HEK293T (cell line): ENCODE data around the gene TCF19.

Experiments
- CTCF ChIA-PET: fragments of 350-600 bp; formaldehyde crosslinking; extraction: SDS; loops from one replicate; lab custom pipeline; 2021; ENCODE audit warnings: antibody characterized with exemption, inconsistent platforms; lab: Yijun Ruan, JAX
- POLR2A ChIA-PET: fragments of 350-600 bp; formaldehyde crosslinking; extraction: SDS; loops from one replicate; lab custom pipeline; 2020; ENCODE audit warnings: antibody characterized with exemption, inconsistent platforms; lab: Yijun Ruan, JAX
- DNase-seq: peaks from one replicate; pipeline ENCODE4 v3.0.0; 2012; ENCODE audit warnings: mixed read lengths; ENCODE audit errors: extremely low spot score
- ARNT ChIP-seq: fragments of 450-650 bp; IDR thresholded peaks from 2 replicates; pipeline ENCODE4 v1.6.1; 2017; ENCODE audit warnings: mild to moderate bottlenecking
- BHLHE40 ChIP-seq: fragments of 450-650 bp; IDR thresholded peaks from 2 replicates; pipeline ENCODE4 v1.6.1; 2016; ENCODE audit warnings: mild to moderate bottlenecking, moderate library complexity, borderline replicate concordance
- CTBP1 ChIP-seq: fragments of 450-650 bp; IDR thresholded peaks from 2 replicates; pipeline ENCODE4 v1.6.1; 2016; ENCODE audit warnings: borderline replicate concordance
- ELF4 ChIP-seq: fragments of 450-650 bp; IDR thresholded peaks from 2 replicates; pipeline ENCODE4 v1.6.1; 2017; ENCODE audit warnings: antibody characterized with exemption
- FOXA1 ChIP-seq: fragments of 450-650 bp; IDR thresholded peaks from 2 replicates; pipeline ENCODE4 v1.6.1; 2016; ENCODE audit warnings: mild to moderate bottlenecking
- FOXK2 ChIP-seq: fragments of 450-650 bp; IDR thresholded peaks from 2 replicates; pipeline ENCODE4 v1.6.1; 2016; ENCODE audit warnings: mild to moderate bottlenecking
- FOXM1 ChIP-seq: fragments of 450-650 bp; IDR thresholded peaks from 2 replicates; pipeline ENCODE4 v1.6.1; 2017; ENCODE audit warnings: mild to moderate bottlenecking, borderline replicate concordance
- HDGF ChIP-seq: fragments of 450-650 bp; IDR thresholded peaks from 2 replicates; pipeline ENCODE4 v1.6.1; 2017; ENCODE audit warnings: antibody characterized with exemption, borderline replicate concordance
- L3MBTL2 ChIP-seq: fragments of 450-650 bp; conservative IDR thresholded peaks from 2 replicates; pipeline ENCODE4 v1.6.1; 2016; ENCODE audit warnings: mild to moderate bottlenecking
- LEF1 ChIP-seq: fragments of 450-650 bp; IDR thresholded peaks from 2 replicates; pipeline ENCODE4 v1.6.1; 2017; ENCODE audit warnings: mild to moderate bottlenecking, borderline replicate concordance
- NFRKB ChIP-seq: fragments of 450-650 bp; IDR thresholded peaks from 2 replicates; pipeline ENCODE4 v1.6.1; 2016; ENCODE audit warnings: mild to moderate bottlenecking, moderate library complexity
- SP1 ChIP-seq: fragments of 450-650 bp; IDR thresholded peaks from 2 replicates; pipeline ENCODE4 v1.6.1; 2017
- SUZ12 ChIP-seq: fragments of 450-650 bp; IDR thresholded peaks from 2 replicates; pipeline ENCODE4 v1.6.1; 2016; ENCODE audit warnings: mild to moderate bottlenecking
- TARDBP ChIP-seq: fragments of 450-650 bp; IDR thresholded peaks from 2 replicates; pipeline ENCODE4 v1.6.1; 2016
- ZNF384 ChIP-seq: fragments of 450-650 bp; IDR thresholded peaks from 2 replicates; pipeline ENCODE4 v1.6.1; 2016
- TF ChIP-seq, protein P1 (sequence below): fragments of 450-650 bp; IDR thresholded peaks from 2 replicates; pipeline ENCODE4 v1.6.1; 2016

Gene TCF19

DNA sequence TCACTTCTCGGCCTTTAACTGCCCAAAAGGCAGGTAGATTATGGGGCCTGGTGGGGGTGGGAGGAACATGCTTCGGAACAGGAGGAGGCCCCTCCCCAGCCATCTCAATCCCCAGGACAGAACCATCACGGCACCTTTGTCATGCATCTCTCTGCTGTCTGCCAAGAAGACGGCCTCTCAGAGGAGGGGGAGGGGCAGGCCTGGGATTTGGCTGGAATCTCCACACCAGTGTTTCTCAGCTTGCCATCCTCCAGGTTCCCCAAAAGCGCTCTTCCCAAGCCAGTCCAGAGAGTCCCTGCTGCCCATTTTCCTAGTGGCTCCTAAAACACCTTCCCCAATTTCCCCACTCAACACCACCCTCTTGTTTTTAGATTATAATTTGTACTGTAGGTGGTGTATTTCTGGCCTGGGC lies 14.6 kb downstream of the TCF19 start:
- DNase-seq: no peak
- CTCF ChIA-PET: no interaction called here
- TF ChIP-seq NFRKB (no peak), SUZ12 (no peak), ZNF384 (no peak), FOXM1 (no peak), LEF1 (no peak), SP1 (no peak)
- POLR2A ChIA-PET: no interaction called here

DNA sequence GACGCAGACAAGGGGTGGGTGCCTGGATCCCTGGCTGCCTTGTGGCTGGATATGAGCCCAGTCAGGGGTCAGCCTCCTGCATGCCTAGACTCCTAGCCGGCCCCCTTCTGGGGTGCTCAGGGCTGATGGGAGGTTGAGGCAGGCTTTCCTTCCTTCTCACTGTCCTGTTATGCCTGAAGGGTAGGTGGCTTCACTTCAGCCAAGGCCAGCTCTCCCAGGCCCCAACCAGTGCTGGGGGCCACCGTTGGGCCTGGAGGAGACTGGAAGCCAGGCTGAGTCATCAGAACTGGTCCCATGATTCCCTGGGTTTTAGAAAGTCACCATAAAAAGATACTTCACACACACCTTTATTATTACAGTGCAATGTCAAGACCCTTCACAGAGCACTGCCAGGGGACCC lies 15.0 kb downstream of the TCF19 start:
- ChIA-PET POLR2A (interaction anchor here (0.9 kb wide), 1 partner anchor 15 kb away, joined by 4 read pairs; the partner anchor contains the start of gene TCF19), CTCF (no interaction called here)
- DNase-seq: no peak
- TF ChIP-seq SP1 (no peak), ARNT (no peak), FOXM1 (no peak), NFRKB (no peak), TARDBP (no peak), HDGF (no peak), L3MBTL2 (no peak), FOXA1 (no peak)
- TF ChIP-seq, protein P1, sequence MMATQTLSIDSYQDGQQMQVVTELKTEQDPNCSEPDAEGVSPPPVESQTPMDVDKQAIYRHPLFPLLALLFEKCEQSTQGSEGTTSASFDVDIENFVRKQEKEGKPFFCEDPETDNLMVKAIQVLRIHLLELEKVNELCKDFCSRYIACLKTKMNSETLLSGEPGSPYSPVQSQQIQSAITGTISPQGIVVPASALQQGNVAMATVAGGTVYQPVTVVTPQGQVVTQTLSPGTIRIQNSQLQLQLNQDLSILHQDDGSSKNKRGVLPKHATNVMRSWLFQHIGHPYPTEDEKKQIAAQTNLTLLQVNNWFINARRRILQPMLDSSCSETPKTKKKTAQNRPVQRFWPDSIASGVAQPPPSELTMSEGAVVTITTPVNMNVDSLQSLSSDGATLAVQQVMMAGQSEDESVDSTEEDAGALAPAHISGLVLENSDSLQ: no peak

DNA sequence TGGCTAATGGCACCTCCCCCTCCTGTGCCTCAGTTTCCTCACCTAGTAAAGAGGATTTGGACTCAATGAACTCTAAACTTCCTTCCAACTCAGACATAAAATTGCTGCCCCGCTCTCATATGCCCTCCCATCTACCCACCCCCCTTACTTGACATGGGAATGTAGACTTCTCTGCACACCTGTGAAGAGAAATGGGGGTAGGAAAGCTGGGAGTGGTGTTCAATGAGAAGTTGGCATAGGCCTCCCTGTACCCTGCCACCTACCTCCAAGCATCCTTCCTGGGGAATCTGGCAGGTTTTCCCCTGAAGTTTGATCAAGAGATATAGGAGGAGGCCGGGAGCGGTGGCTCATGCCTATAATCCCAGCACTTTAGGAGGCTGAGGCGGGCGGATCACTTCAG lies 16.0 kb downstream of the TCF19 start:
- DNase-seq: no peak
- TF ChIP-seq LEF1 (no peak), FOXK2 (no peak), NFRKB (no peak), ELF4 (no peak), FOXM1 (no peak), BHLHE40 (no peak), L3MBTL2 (no peak), FOXA1 (no peak), ZNF384 (no peak)
- ChIA-PET CTCF (no interaction called here), POLR2A (interaction anchor here (0.9 to 1.8 kb wide), 2 partner anchors 16 kb away, joined by 4 to 7 read pairs; partner anchors contain the start of gene TCF19)

GRCh38 chr6:31175971-31176370 lies 17.6 kb downstream of the TCF19 start:
- TF ChIP-seq ARNT (no peak), LEF1 (no peak), L3MBTL2 (no peak), FOXM1 (no peak), SP1 (no peak)
- TF ChIP-seq, protein P1: no peak
- CTCF ChIA-PET: no interaction called here
- DNase-seq: no peak
- POLR2A ChIA-PET: interaction anchor here (1.0 to 1.8 kb wide), 2 partner anchors 18 to 287 kb away, joined by 3 to 7 read pairs; partner anchors contain the start of gene TCF19

DNA sequence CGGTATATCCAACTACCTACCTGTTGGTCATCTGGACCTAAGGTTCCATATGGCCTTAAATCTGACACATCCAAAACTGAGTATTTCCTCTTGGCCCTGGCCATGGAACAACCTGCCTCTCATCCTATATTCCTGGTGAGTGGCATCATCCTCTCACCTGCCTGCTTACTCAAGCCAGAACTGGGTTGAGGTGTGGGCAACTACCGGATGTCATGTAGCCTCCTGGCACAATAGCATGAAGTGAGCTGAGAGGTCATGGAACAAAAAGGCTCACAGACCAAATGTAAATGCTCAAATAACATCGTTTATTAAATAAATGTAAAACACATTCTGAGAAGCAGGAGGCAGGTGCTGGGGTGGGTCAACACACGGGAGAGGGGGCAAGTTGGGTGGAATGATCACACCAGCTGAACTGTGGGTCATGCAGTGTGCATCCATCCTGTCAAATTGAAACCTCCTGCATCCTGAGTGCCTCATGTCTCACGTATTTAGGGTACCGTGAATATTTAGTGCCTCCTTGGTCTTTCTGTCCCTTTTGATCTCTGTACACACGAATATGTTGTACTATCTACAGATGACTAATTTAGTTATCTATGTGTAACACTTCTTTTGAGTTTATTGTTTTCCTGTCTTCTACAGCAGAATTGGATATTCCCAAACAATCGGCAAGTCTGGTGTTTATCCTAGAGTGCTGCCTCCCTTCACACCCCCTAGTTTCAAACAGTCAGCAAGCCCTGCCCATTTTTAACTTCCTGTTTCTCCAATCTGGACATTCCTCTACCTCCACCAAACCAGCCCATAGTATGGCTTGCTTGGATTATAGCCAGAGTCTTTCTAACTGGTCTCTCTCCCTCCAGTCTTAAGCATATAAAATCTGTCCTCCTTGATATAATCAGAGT lies 20.0 kb downstream of the TCF19 start:
- ChIA-PET CTCF (no interaction called here), POLR2A (interaction anchor here (2.0 kb wide), 1 partner anchor 19 kb away, joined by 6 read pairs; no protein-coding TSS in a partner anchor)
- no peak for TF ChIP-seq LEF1
- no peak for TF ChIP-seq FOXK2
- TF ChIP-seq, protein P1: no peak
- no peak for TF ChIP-seq NFRKB
- no peak for TF ChIP-seq FOXM1
- TF ChIP-seq SUZ12: no peak
- TF ChIP-seq SP1: no peak
- TF ChIP-seq BHLHE40: no peak
- TF ChIP-seq ELF4: no peak
- no peak for DNase-seq

GRCh38 chr6:31179042-31179386 lies 20.6 kb downstream of the TCF19 start:
- no peak for TF ChIP-seq NFRKB
- no peak for TF ChIP-seq SP1
- TF ChIP-seq, protein P1: no peak
- TF ChIP-seq HDGF: no peak
- TF ChIP-seq ARNT: no peak
- TF ChIP-seq FOXM1: no peak
- no peak for TF ChIP-seq TARDBP
- no peak for TF ChIP-seq FOXK2
- no peak for TF ChIP-seq BHLHE40
- TF ChIP-seq CTBP1: no peak
- no peak for TF ChIP-seq L3MBTL2
- no peak for TF ChIP-seq ZNF384
- TF ChIP-seq FOXA1: no peak
- TF ChIP-seq ELF4: no peak
- TF ChIP-seq SUZ12: no peak
- no peak for TF ChIP-seq LEF1
- no peak for DNase-seq
- CTCF ChIA-PET: no interaction called here
- POLR2A ChIA-PET: interaction anchor here (2.0 kb wide), 1 partner anchor 20 kb away, joined by 6 read pairs; no protein-coding TSS in a partner anchor
